A549 treated with CpdA at 1 μM for 4 hours (cell line): ENCODE results near the gene JAGN1. TPM values are rescaled to one million over a fixed set of nuclear protein-coding genes. Genes with fewer than 3 reads are reported as not detected.

ENCODE experiments used
- total RNA-seq: library from RNA; stranded (reverse); fragments of 200-300 nt; extraction: Qiagen RNA extraction; gene quantifications from 5 replicates; pipeline ENCODE4 v1.2.3, GENCODE V29; 2022; ENCODE audit warnings: low read depth

The JAGN1 gene
- 50.9 to 72.3 TPM (median 67.1 TPM) in 5 replicates for total RNA-seq

GRCh38 chr3:9890249-9891071 lies at the start of gene JAGN1:
Gene JAGN1, plus strand, starts transcription at chr3:9890610. Its CDS starts 113 bp downstream, at chr3:9890723.

GRCh38 chr3:9843715-9844438 lies 46.5 kb upstream of the JAGN1 start, which contains the start of gene RPUSD3:
Gene RPUSD3, minus strand, starts transcription at chr3:9844008. Its CDS starts 18 bp downstream, at chr3:9843990.

GRCh38 chr3:9879830-9880549 lies 10.4 kb upstream of the JAGN1 start, which contains the start of gene CIDEC:
Gene CIDEC, minus strand, starts transcription at chr3:9880253. Its CDS starts 1,767 bp downstream, at chr3:9878486.

GRCh38 chr3:9902372-9903237 lies 12.2 kb downstream of the JAGN1 start, which contains the start of gene IL17RE:
Gene IL17RE, plus strand, starts transcription at chr3:9902848. Its CDS starts 85 bp downstream, at chr3:9902933.

GRCh38 chr3:9916734-9917680 lies 26.6 kb downstream of the JAGN1 start, which contains the start of gene IL17RC:
Gene IL17RC, plus strand, starts transcription at chr3:9917098. Its CDS starts 218 bp downstream, at chr3:9917316.

GRCh38 chr3:9933561-9934234 lies 43.3 kb downstream of the JAGN1 start, which contains the start of gene CRELD1:
Gene CRELD1, plus strand, starts transcription at chr3:9933834. Its CDS starts 605 bp downstream, at chr3:9934439.

Other genes starting within 250 kb of the JAGN1 start
- 26.4 to 30.7 TPM (median 28.7 TPM) in 5 replicates for gene MTMR14, start 241.1 kb upstream of the JAGN1 start, total RNA-seq
- 0.13 to 0.41 TPM (median 0.23 TPM) in 4 of 5 replicates, not detected in the other for gene CPNE9, start 186.8 kb upstream of the JAGN1 start, total RNA-seq
- gene BRPF1, start 158.9 kb upstream of the JAGN1 start, total RNA-seq: 17.1 to 19.5 TPM (median 18.2 TPM) in 5 replicates
- 14.5 to 17.6 TPM (median 16.5 TPM) in 5 replicates for gene OGG1, start 140.7 kb upstream of the JAGN1 start, total RNA-seq
- gene CAMK1, start 120.7 kb upstream of the JAGN1 start, total RNA-seq: 13.6 to 17.6 TPM (median 16.7 TPM) in 5 replicates
- gene TADA3, start 98.1 kb upstream of the JAGN1 start, total RNA-seq: 53.3 to 59.8 TPM (median 58.6 TPM) in 5 replicates
- 154 to 256 TPM (median 159 TPM) in 5 replicates for gene ARPC4, start 97.5 kb upstream of the JAGN1 start, total RNA-seq
- gene TTLL3, start 80.3 kb upstream of the JAGN1 start, total RNA-seq: 6.2 to 11.1 TPM (median 7.2 TPM) in 5 replicates
- 34.8 to 48.6 TPM (median 43.3 TPM) in 5 replicates for gene RPUSD3, start 46.6 kb upstream of the JAGN1 start, total RNA-seq
- gene CIDEC, start 10.4 kb upstream of the JAGN1 start, total RNA-seq: 1.6 to 3.0 TPM (median 2.6 TPM) in 5 replicates
- 0.87 to 1.3 TPM (median 1.0 TPM) in 5 replicates for gene IL17RE, start 12.2 kb downstream of the JAGN1 start, total RNA-seq
- 12.1 to 14.7 TPM (median 13.1 TPM) in 5 replicates for gene IL17RC, start 26.5 kb downstream of the JAGN1 start, total RNA-seq
- gene CRELD1, start 43.2 kb downstream of the JAGN1 start, total RNA-seq: 10.8 to 13.6 TPM (median 12.8 TPM) in 5 replicates
- gene PRRT3, start 61.8 kb downstream of the JAGN1 start, total RNA-seq: 0.72 to 1.5 TPM (median 1.4 TPM) in 5 replicates
- gene EMC3, start 96.2 kb downstream of the JAGN1 start, total RNA-seq: 117 to 135 TPM (median 127 TPM) in 5 replicates
- 17.5 to 26.0 TPM (median 19.9 TPM) in 5 replicates for gene FANCD2, start 135.8 kb downstream of the JAGN1 start, total RNA-seq
- gene FANCD2OS, start 217.6 kb downstream of the JAGN1 start, total RNA-seq: not detected in 5 replicates
- gene BRK1, start 225.1 kb downstream of the JAGN1 start, total RNA-seq: 169 to 187 TPM (median 179 TPM) in 5 replicates